Measurements from ENCODE around the gene GMFB. TPM values are rescaled to one million over a fixed set of nuclear protein-coding genes. Genes with fewer than 3 reads are reported as not detected.
"Not testable (repeated sequence)": the region's sequence is repeated elsewhere in the genome, so short reads cannot be mapped to it uniquely, and the experiment has no call there.

Gene GMFB
- total RNA-seq, 1 donor from 2014 or later: 27.5 TPM

- Histone ChIP-seq H3K27me3 (no peaks in the 10 kb centered on the region), H3K9me3 (no peaks in the 10 kb centered on the region), H3K27ac (no peak overlapping the region), H3K36me3 (no peaks in the 10 kb centered on the region), H3K4me1 (peaks cover 0 to 6% of the 10 kb centered on the region in 2 donors), H3K4me3 (no peak overlapping the region)
- DNase-seq (ENCODE audit: low spot score in 2 of 2): no peak
- intact Hi-C loops (cut with DNase I): no loop called here
- no peak for TF ChIP-seq CTCF (IDR thresholded peaks at IDR 0.05)
Measured at GRCh38 chr14:54444681-54445080, 44.1 kb downstream of the GMFB start.

- Histone ChIP-seq H3K4me1 (peaks cover 0 to 6% of the 10 kb centered on the region in 2 donors), H3K9me3 (no peaks in the 10 kb centered on the region), H3K4me3 (no peak overlapping the region), H3K27ac (no peak overlapping the region), H3K36me3 (no peaks in the 10 kb centered on the region), H3K27me3 (no peaks in the 10 kb centered on the region)
- DNase-seq (ENCODE audit: low spot score in 2 of 2): no peak
- intact Hi-C loops (cut with DNase I): no loop called here
- TF ChIP-seq CTCF (IDR thresholded peaks at IDR 0.05): no peak
Measured at GRCh38 chr14:54443981-54444380, 44.8 kb downstream of the GMFB start.

- H3K27ac ChIP-seq; intact Hi-C loops (cut with DNase I); DNase-seq (ENCODE audit: low spot score in 2 of 2); H3K4me1 ChIP-seq; H3K27me3 ChIP-seq; H3K4me3 ChIP-seq; H3K36me3 ChIP-seq; H3K9me3 ChIP-seq: not testable (repeated sequence)
Measured at GRCh38 chr14:54442961-54443360, 45.8 kb downstream of the GMFB start.

GRCh38 chr14:54440873-54441868 is 47.6 kb downstream of the GMFB start, which contains the start of gene CNIH1:
Gene CNIH1 (minus strand): TSS chr14:54441374. CDS start chr14:54441327, 47 bp downstream.
- H3K4me1 ChIP-seq: peaks cover 0 to 5% of the 10 kb centered on the region in 2 donors
- intact Hi-C loops (cut with DNase I): loop anchor here (1.0 kb wide), 2 partner anchors 44 to 47 kb away; partner anchors contain the start of genes CDKN3 and GMFB
- peak; percentile 89 to 97 (median 95) for TF ChIP-seq CTCF (IDR thresholded peaks at IDR 0.05)
- peak; percentile 44 to 94 for DNase-seq (ENCODE audit: low spot score in 2 of 2)
- H3K27ac ChIP-seq: peak within 1 kb of the TSS; percentile 82 to 94
- H3K4me3 ChIP-seq: peak within 1 kb of the TSS; percentile 66 to 82
- no peaks in the 10 kb centered on the region for H3K27me3 ChIP-seq
- no peaks in the 10 kb centered on the region for H3K36me3 ChIP-seq
- H3K9me3 ChIP-seq: no peaks in the 10 kb centered on the region

GRCh38 chr14:54440476-54440872 is 48.3 kb downstream of the GMFB start:
- H3K36me3 ChIP-seq: no peaks in the 10 kb centered on the region
- DNase-seq (ENCODE audit: low spot score in 2 of 2): no peak
- peak overlapping the region; percentile 66 to 82 for H3K4me3 ChIP-seq
- intact Hi-C loops (cut with DNase I): no loop called here
- peak overlapping the region; percentile 82 to 94 for H3K27ac ChIP-seq
- no peaks in the 10 kb centered on the region for H3K27me3 ChIP-seq
- no peaks in the 10 kb centered on the region for H3K9me3 ChIP-seq
- peaks cover 0 to 4% of the 10 kb centered on the region in 2 donors for H3K4me1 ChIP-seq
- no peak for TF ChIP-seq CTCF (IDR thresholded peaks at IDR 0.05)

GRCh38 chr14:54440037-54440436 is 48.7 kb downstream of the GMFB start:
- Histone ChIP-seq H3K9me3 (no peaks in the 10 kb centered on the region), H3K4me1 (peaks cover 0 to 4% of the 10 kb centered on the region in 2 donors), H3K27me3 (no peaks in the 10 kb centered on the region), H3K36me3 (no peaks in the 10 kb centered on the region), H3K4me3 (peak overlapping the region; percentile 66 to 82), H3K27ac (peak overlapping the region; percentile 82 to 94)
- no peak for DNase-seq (ENCODE audit: low spot score in 2 of 2)
- no peak for TF ChIP-seq CTCF (IDR thresholded peaks at IDR 0.05)
- intact Hi-C loops (cut with DNase I): no loop called here

All from ascending aorta (tissue), 2 donors.